DOHH2 (cell line): ENCODE measurements around the gene DNAJC16.

Source experiments
- H3F3A ChIP-seq: fragments of 200-600 bp; sonication (generic), shearing (Covaris generic); 2 replicates; pipeline ENCODE4 v1.6.0; 2016; ENCODE audit warnings: antibody characterized with exemption, mild to moderate bottlenecking; ENCODE audit not compliant: control insufficient read depth, insufficient read depth
- H3K27ac ChIP-seq: fragments of 200-600 bp; sonication (generic); 2 replicates; pipeline ENCODE4 v1.5.1; 2014; ENCODE audit warnings: low read depth, mild to moderate bottlenecking, low read length, moderate library complexity
- H3K27me3 ChIP-seq: fragments of 200-600 bp; sonication (generic); 2 replicates; pipeline ENCODE4 v1.6.1; 2014; ENCODE audit warnings: mild to moderate bottlenecking, low read length, mixed read lengths; ENCODE audit not compliant: control insufficient read depth
- H3K36me3 ChIP-seq: fragments of 200-600 bp; sonication (generic); 2 replicates; pipeline ENCODE4 v1.6.1; 2014; ENCODE audit warnings: mild to moderate bottlenecking, low read length, moderate library complexity, mixed read lengths; ENCODE audit not compliant: control insufficient read depth
- H3K4me1 ChIP-seq: fragments of 200-600 bp; sonication (generic); 2 replicates; pipeline ENCODE4 v1.6.1; 2014; ENCODE audit warnings: mild to moderate bottlenecking, low read length, mixed read lengths; ENCODE audit not compliant: control insufficient read depth
- H3K4me2 ChIP-seq: fragments of 200-600 bp; sonication (generic); 2 replicates; pipeline ENCODE4 v1.6.0; 2014; ENCODE audit warnings: mild to moderate bottlenecking, low read length, moderate library complexity
- H3K4me3 ChIP-seq: fragments of 200-600 bp; sonication (generic); 2 replicates; pipeline ENCODE4 v1.5.1; 2014; ENCODE audit warnings: mild to moderate bottlenecking, low read length, mixed read lengths
- H3K79me2 ChIP-seq: fragments of 200-600 bp; sonication (generic); 2 replicates; pipeline ENCODE4 v1.6.1; 2014; ENCODE audit warnings: mild to moderate bottlenecking, low read length, mixed read lengths; ENCODE audit not compliant: control insufficient read depth
- H3K9me2 ChIP-seq: fragments of 200-600 bp; sonication (generic); replicated peaks from 2 replicates; pipeline ENCODE4 v1.6.1; 2014; ENCODE audit warnings: mild to moderate bottlenecking, low read length, mixed read lengths; ENCODE audit not compliant: control insufficient read depth
- H3K9me3 ChIP-seq: fragments of 200-600 bp; sonication (generic); 2 replicates; pipeline ENCODE4 v1.6.1; 2014; ENCODE audit warnings: antibody characterized with exemption, low read length, mixed read lengths; ENCODE audit not compliant: control insufficient read depth, insufficient read depth
- H4K20me1 ChIP-seq: fragments of 200-600 bp; sonication (generic); 2 replicates; pipeline ENCODE4 v1.6.0; 2014; ENCODE audit warnings: low read depth, mild to moderate bottlenecking, antibody characterized with exemption, low read length, moderate library complexity; ENCODE audit not compliant: control insufficient read depth, insufficient read depth
- EZH2phosphoT487 ChIP-seq: fragments of 200-600 bp; sonication (generic); IDR thresholded peaks from 2 replicates; pipeline ENCODE4 v1.6.1; 2017; ENCODE audit warnings: borderline replicate concordance, mild to moderate bottlenecking, antibody characterized with exemption, low read length, moderate library complexity, mixed read lengths
- TF ChIP-seq, protein P1 (sequence below): fragments of 200-600 bp; sonication (generic); IDR thresholded peaks from one replicate; pipeline ENCODE4 v1.5.1; 2014; ENCODE audit warnings: antibody characterized with exemption, mild to moderate bottlenecking, low read depth, low read length; ENCODE audit not compliant: poor library complexity, severe bottlenecking

Gene DNAJC16

DNA sequence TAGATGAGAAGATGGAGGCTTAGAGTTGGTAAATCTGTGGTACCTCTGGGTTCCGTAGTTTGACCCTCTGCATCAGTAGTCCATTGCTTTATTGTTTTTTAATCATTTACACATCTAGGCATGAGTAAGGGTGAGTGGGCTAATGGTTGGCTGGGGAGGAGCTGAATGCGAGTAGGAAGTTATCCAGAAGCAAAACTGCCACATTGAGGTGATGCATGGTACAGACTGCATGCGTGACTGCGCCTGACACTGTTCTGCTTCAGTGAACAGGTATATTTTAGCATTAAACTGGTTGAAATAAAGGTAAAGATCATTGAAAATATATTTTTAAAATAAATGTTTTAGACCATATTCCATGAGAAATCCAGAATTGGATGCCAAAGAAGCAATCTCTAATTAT is 4.4 kb downstream of the DNAJC16 start:
- Histone ChIP-seq H3K9me3 (no peaks in the 10 kb centered on the region), H3K79me2 (peaks cover 21% of the 10 kb centered on the region), H3K36me3 (peaks cover 7% of the 10 kb centered on the region), H3K4me1 (peaks cover 11% of the 10 kb centered on the region), H3F3A (no peaks in the 10 kb centered on the region; the same call in 1 of the 2 replicates), H3K27ac (no peak overlapping the region), H3K27me3 (no peaks in the 10 kb centered on the region), H3K4me2 (no peak overlapping the region), H4K20me1 (no peaks in the 10 kb centered on the region), H3K9me2 (no peaks in the 10 kb centered on the region), H3K4me3 (no peak overlapping the region)
- TF ChIP-seq EZH2phosphoT487: no peak
- TF ChIP-seq, protein P1, sequence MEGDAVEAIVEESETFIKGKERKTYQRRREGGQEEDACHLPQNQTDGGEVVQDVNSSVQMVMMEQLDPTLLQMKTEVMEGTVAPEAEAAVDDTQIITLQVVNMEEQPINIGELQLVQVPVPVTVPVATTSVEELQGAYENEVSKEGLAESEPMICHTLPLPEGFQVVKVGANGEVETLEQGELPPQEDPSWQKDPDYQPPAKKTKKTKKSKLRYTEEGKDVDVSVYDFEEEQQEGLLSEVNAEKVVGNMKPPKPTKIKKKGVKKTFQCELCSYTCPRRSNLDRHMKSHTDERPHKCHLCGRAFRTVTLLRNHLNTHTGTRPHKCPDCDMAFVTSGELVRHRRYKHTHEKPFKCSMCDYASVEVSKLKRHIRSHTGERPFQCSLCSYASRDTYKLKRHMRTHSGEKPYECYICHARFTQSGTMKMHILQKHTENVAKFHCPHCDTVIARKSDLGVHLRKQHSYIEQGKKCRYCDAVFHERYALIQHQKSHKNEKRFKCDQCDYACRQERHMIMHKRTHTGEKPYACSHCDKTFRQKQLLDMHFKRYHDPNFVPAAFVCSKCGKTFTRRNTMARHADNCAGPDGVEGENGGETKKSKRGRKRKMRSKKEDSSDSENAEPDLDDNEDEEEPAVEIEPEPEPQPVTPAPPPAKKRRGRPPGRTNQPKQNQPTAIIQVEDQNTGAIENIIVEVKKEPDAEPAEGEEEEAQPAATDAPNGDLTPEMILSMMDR: no peak

DNA sequence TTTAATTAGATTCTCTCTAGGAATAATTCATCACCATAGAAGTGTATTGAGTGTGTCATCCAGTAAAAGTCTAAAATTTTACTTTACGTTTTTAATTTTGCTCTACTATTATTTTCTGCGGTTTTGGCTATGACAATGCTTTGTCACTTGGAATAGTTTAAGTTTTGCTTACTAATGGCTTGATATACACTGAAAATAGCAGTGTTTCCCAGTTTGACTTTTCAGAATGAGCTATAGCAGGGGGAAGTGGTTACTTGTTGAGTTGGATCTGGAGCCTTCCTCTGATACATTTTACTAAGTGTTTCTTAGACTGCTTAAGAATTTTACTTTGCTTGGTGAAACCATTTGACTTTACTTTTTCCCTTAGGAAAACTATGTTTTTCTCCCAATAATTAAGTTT is 5.0 kb downstream of the DNAJC16 start:
- Histone ChIP-seq H3K79me2 (peaks cover 21% of the 10 kb centered on the region), H3K27me3 (no peaks in the 10 kb centered on the region), H3K4me2 (no peak overlapping the region), H3F3A (no peaks in the 10 kb centered on the region; the same call in 1 of the 2 replicates), H3K9me2 (no peaks in the 10 kb centered on the region), H3K27ac (no peak overlapping the region), H3K9me3 (no peaks in the 10 kb centered on the region), H4K20me1 (no peaks in the 10 kb centered on the region), H3K36me3 (peaks cover 13% of the 10 kb centered on the region), H3K4me3 (no peak overlapping the region), H3K4me1 (peaks cover 8% of the 10 kb centered on the region)
- TF ChIP-seq, protein P1: no peak
- TF ChIP-seq EZH2phosphoT487: no peak

DNA sequence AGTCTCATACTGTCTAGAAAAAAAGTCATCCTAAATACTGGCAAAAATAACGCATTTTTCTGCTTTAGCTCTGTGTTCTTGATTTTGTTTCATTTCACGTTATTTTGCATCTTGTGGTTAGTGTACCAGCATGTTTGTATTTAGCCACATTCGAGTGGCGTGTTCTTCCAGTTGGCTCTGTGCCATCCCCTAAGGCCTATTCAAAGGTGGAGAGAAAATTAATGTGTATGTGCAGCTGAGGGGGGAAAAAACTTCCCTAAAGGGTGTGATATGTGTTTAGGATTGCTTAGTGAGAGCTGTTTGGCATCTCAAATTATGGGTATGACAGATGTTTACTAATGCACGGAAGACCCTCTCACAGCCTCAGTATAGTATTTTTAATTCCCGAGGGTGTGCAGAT is 12.1 kb downstream of the DNAJC16 start:
- no peaks in the 10 kb centered on the region for H3K4me1 ChIP-seq
- H3K4me3 ChIP-seq: no peak overlapping the region
- no peaks in the 10 kb centered on the region for H3K9me2 ChIP-seq
- no peak for TF ChIP-seq EZH2phosphoT487
- TF ChIP-seq, protein P1: no peak
- H4K20me1 ChIP-seq: no peaks in the 10 kb centered on the region
- peaks cover 34% of the 10 kb centered on the region for H3K36me3 ChIP-seq
- H3K27ac ChIP-seq: no peak overlapping the region
- no peak overlapping the region for H3K4me2 ChIP-seq
- H3K27me3 ChIP-seq: no peaks in the 10 kb centered on the region
- no peaks in the 10 kb centered on the region for H3F3A ChIP-seq
- no peaks in the 10 kb centered on the region for H3K9me3 ChIP-seq
- no peaks in the 10 kb centered on the region for H3K79me2 ChIP-seq

DNA sequence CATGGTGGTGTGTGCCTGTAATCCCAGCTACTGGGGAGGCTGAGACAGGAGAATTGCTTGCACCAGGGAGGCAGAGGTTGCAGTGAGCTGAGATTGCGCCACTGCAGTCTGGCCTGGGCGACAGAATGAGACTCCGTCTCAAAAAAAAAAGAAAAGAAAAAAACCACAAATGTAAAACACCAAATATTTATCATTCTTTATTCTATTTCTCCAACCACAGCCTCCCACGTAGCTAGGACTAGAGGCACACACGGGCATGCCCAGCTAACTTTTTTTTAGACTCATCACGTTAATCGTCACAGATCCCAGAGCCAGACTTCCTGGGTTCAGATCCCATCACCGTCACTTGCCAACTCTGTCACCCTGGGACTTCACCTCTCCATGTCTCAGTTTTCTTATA is 13.5 kb downstream of the DNAJC16 start:
- no peaks in the 10 kb centered on the region for H3K79me2 ChIP-seq
- no peaks in the 10 kb centered on the region for H4K20me1 ChIP-seq
- H3K9me2 ChIP-seq: no peaks in the 10 kb centered on the region
- H3K27me3 ChIP-seq: no peaks in the 10 kb centered on the region
- no peak overlapping the region for H3K4me3 ChIP-seq
- no peak overlapping the region for H3K27ac ChIP-seq
- no peaks in the 10 kb centered on the region for H3K4me1 ChIP-seq
- H3K9me3 ChIP-seq: no peaks in the 10 kb centered on the region
- peaks cover 40% of the 10 kb centered on the region for H3K36me3 ChIP-seq
- H3K4me2 ChIP-seq: no peak overlapping the region
- no peaks in the 10 kb centered on the region for H3F3A ChIP-seq
- TF ChIP-seq, protein P1: no peak
- TF ChIP-seq EZH2phosphoT487: no peak
